Mucosa of descending colon (tissue), 3 donors: ENCODE measurements around the gene FAM163A. TPM values are rescaled to one million over a fixed set of nuclear protein-coding genes. Genes with fewer than 3 reads are reported as not detected.

Experiments
- ATAC-seq: fragments of 200-7000 bp; cut with Tn5 transposase; one replicate; pipeline ENCODE4 v1.9.1; 2020; ENCODE audit warnings: mild to moderate bottlenecking, moderate library complexity
- DNase-seq, 3 donors: peaks; one replicate each; pipeline ENCODE4 v3.0.0-alpha.2; 2020
- H3K36me3 ChIP-seq: fragments of 200-600 bp; one replicate; pipeline ENCODE4 v1.8.0; 2021; ENCODE audit warnings: low read depth, mild to moderate bottlenecking
- H3K4me1 ChIP-seq: fragments of 200-600 bp; one replicate; pipeline ENCODE4 v1.8.0; 2021; ENCODE audit warnings: low read depth, mild to moderate bottlenecking
- H3K4me3 ChIP-seq: fragments of 200-600 bp; one replicate; pipeline ENCODE4 v1.8.0; 2021; ENCODE audit warnings: mild to moderate bottlenecking
- H3K9me3 ChIP-seq: fragments of 200-600 bp; one replicate; pipeline ENCODE4 v1.8.0; 2021; ENCODE audit warnings: mild to moderate bottlenecking
- intact Hi-C, 2 donors: fragments of 100-400 bp; cut with DNase I in 1 of 2; cut with micrococcal nuclease in 1 of 2; formaldehyde crosslinking; loops; one replicate each; pipeline versions ENCODE4 v1.11.0 to v1.11.1; 2022; cut with DNase I, micrococcal nuclease
- total RNA-seq, 3 donors: library from RNA; stranded (reverse); fragmentation: NEBNext Ultra II Directional in 2 of 3; extraction: Animal tissue kit (Norgen Biotek cat#: 25700) in 2 of 3; gene quantifications; one replicate each; pipeline versions ENCODE4 v1.2.1 to v1.2.4, GENCODE V29; 2021 to 2023
- TF ChIP-seq, protein P1 (sequence below): fragments of 200-600 bp; IDR thresholded peaks from one replicate; pipeline ENCODE4 v1.8.0; 2022; ENCODE audit warnings: antibody characterized with exemption, mild to moderate bottlenecking
- donor health status: DM: no; HTN: no; CAD: no; lungs with moderate emphysema.
- donor health status: DM: no; HTN: no; CAD: no.
- donor health status: DM: no; HTN: yes; CAD: no.

Gene FAM163A
- total RNA-seq, 3 donors from 2014 or later = 0.31 to 1.6 (median 0.32) TPM

DNA sequence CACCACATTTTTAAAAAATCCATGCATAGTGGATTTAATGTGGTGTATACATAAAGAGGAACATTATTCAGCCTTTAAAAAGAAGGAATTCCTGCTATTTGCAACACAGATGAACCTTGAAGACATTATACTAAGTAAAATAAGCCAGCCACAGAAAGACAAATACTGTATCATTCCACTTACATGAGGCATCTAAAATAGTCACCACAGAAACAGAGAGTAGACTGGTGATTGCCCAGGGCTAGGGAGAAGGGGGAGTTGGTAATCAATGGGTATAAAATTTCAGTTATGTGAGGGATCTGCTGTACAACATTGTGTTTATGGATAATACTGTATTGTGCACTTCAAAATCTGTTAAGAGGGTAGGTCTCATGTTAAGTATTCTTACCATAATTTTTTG lies 10.0 kb downstream of the FAM163A start:
- Histone ChIP-seq H3K4me3 (no peak overlapping the region), H3K9me3 (no peaks in the 10 kb centered on the region), H3K4me1 (no peaks in the 10 kb centered on the region), H3K36me3 (no peaks in the 10 kb centered on the region)
- ATAC-seq = no peak
- intact Hi-C loops = no loop called here
- DNase-seq = no peak
- TF ChIP-seq, protein P1, sequence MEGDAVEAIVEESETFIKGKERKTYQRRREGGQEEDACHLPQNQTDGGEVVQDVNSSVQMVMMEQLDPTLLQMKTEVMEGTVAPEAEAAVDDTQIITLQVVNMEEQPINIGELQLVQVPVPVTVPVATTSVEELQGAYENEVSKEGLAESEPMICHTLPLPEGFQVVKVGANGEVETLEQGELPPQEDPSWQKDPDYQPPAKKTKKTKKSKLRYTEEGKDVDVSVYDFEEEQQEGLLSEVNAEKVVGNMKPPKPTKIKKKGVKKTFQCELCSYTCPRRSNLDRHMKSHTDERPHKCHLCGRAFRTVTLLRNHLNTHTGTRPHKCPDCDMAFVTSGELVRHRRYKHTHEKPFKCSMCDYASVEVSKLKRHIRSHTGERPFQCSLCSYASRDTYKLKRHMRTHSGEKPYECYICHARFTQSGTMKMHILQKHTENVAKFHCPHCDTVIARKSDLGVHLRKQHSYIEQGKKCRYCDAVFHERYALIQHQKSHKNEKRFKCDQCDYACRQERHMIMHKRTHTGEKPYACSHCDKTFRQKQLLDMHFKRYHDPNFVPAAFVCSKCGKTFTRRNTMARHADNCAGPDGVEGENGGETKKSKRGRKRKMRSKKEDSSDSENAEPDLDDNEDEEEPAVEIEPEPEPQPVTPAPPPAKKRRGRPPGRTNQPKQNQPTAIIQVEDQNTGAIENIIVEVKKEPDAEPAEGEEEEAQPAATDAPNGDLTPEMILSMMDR = no peak

DNA sequence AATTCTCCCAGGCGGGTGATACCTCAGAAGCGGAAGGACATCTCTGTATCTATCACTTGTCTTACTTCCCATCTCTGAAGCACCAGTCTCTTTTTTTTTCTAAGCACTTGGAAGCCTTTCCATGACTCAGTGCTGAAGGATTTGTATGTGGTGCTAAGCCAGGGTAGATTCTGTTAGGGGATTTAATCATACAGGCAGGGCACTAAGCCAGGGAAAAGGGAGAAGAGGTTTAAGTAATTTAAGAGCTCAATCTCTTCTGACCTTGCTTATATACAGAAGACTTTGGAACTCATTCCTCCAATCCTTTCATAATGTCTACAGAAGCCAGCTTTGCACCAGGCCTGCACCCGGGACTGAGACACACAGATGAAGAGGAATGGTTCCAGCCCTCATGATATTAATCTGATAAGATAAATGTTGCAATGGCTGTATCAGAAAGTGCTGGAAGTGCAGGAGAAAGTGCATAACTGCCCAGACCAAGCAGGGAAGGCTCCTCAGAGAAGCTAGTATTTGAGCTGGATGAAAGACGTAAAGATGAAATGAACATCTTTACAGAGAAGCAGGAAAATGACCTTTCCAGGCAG lies 11.0 kb downstream of the FAM163A start:
- TF ChIP-seq, protein P1 = no peak
- peak; percentile 27 for ATAC-seq
- DNase-seq = no peak

GRCh38 chr1:179757933-179758332 lies 14.8 kb downstream of the FAM163A start:
- Histone ChIP-seq H3K9me3 (no peaks in the 10 kb centered on the region), H3K4me1 (no peaks in the 10 kb centered on the region), H3K4me3 (no peak overlapping the region), H3K36me3 (no peaks in the 10 kb centered on the region)
- intact Hi-C loops = no loop called here
- TF ChIP-seq, protein P1 = no peak
- DNase-seq (no peak), ATAC-seq (no peak)

More for the DNA sequence above, 11.0 kb downstream of the FAM163A start:
- H3K4me1 ChIP-seq = no peaks in the 10 kb centered on the region
- H3K9me3 ChIP-seq = no peaks in the 10 kb centered on the region
- intact Hi-C loops = no loop called here
- H3K4me3 ChIP-seq = no peak overlapping the region
- no peaks in the 10 kb centered on the region for H3K36me3 ChIP-seq

- DNase-seq (no peak), ATAC-seq (no peak)
- intact Hi-C loops = no loop called here
- TF ChIP-seq, protein P1 = no peak
- no peak overlapping the region for H3K4me3 ChIP-seq
- no peaks in the 10 kb centered on the region for H3K9me3 ChIP-seq
- no peaks in the 10 kb centered on the region for H3K4me1 ChIP-seq
- no peaks in the 10 kb centered on the region for H3K36me3 ChIP-seq
These were observed 17.4 kb downstream of the FAM163A start for GRCh38 chr1:179760521-179760920.

DNA sequence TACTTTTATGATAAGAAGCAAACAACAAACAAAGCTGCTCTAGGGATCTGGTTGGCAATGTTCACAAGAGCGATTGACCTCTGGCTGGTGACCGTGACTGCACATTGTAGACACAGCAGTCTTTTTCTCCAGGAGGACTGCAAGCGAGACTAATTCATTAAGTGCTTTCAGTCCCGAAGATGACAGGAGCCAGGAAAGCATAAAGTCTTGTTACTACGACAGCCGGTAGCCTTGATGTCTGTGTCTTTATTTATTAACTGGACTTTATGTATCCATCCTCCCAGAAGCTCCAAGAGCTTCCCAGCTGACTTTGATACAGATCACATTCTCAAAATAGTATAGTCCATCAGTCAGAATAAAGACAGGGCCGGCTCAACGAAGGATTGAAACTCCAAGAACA lies 18.2 kb downstream of the FAM163A start:
- no peak for ATAC-seq
- Histone ChIP-seq H3K36me3 (no peaks in the 10 kb centered on the region), H3K9me3 (no peaks in the 10 kb centered on the region), H3K4me1 (no peaks in the 10 kb centered on the region), H3K4me3 (no peak overlapping the region)
- intact Hi-C loops = no loop called here
- no peak for DNase-seq
- TF ChIP-seq, protein P1 = no peak
